Neural crest cell (in vitro differentiated cells): ENCODE measurements around the gene CCL20. TPM values are rescaled to one million over a fixed set of nuclear protein-coding genes. Genes with fewer than 3 reads are reported as not detected.

Experiments
- DNase-seq: peaks from one replicate; pipeline ENCODE4 v3.0.0; 2021; ENCODE audit warnings: low read depth, mixed read lengths, low spot score
- H3K27ac Mint-ChIP-seq: one replicate; pipeline ENCODE4 v1.8.0; 2021; ENCODE audit warnings: mild to moderate bottlenecking, mixed read lengths; ENCODE audit not compliant: unreplicated experiment
- H3K27me3 Mint-ChIP-seq: 2 replicates; pipeline ENCODE4 v1.8.0; 2021; ENCODE audit warnings: low read depth, mild to moderate bottlenecking, mixed read lengths
- H3K36me3 Mint-ChIP-seq: 2 replicates; pipeline ENCODE4 v1.8.0; 2021; ENCODE audit warnings: low read depth, mild to moderate bottlenecking, mixed read lengths
- H3K4me1 Mint-ChIP-seq: 2 replicates; pipeline ENCODE4 v1.8.0; 2021; ENCODE audit warnings: mixed read lengths
- H3K4me3 Mint-ChIP-seq: one replicate; pipeline ENCODE4 v1.8.0; 2021; ENCODE audit warnings: mild to moderate bottlenecking, mixed read lengths
- H3K9me3 Mint-ChIP-seq: 2 replicates; pipeline ENCODE4 v1.8.0; 2021; ENCODE audit warnings: mixed read lengths
- CTCF ChIP-seq: fragments of 200-600 bp; sonication (generic); conservative IDR thresholded peaks from 2 replicates; pipeline ENCODE4 v1.5.0; 2021; ENCODE audit warnings: antibody characterized with exemption, mild to moderate bottlenecking
- total RNA-seq: library from RNA; stranded (reverse); gene quantifications from 2 replicates; pipeline ENCODE4 v1.2.1, GENCODE V29; 2021

The CCL20 gene
- total RNA-seq, 1 donor from 2014 or later: not detected

DNA sequence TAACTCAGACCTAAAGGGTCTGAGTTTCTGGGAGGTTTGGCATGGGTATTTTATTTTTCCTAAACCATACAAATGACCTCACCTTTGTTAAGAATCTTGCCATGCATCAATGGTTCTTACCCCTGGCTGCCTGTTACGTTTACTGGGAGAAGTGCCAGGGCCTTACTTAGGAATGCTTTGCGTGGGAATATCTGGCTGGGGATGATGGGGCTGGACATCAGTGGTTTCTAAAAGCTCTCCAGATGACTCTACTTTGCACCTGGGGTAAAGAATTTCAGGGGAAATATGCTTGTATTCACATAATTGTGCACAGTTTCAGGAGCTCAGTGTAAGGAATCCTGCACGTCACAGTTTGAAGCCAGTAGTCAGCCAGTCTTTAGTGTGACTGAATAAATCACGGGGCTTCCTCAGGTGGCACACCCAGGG, 39.6 kb downstream of the CCL20 start:
- H3K36me3 Mint-ChIP-seq: no peaks in the 10 kb centered on the region
- no peaks in the 10 kb centered on the region for H3K4me1 Mint-ChIP-seq
- H3K4me3 Mint-ChIP-seq: no peak overlapping the region
- no peaks in the 10 kb centered on the region for H3K9me3 Mint-ChIP-seq
- no peak for DNase-seq
- H3K27me3 Mint-ChIP-seq: peaks cover 3% of the 10 kb centered on the region
- no peak for TF ChIP-seq CTCF
- H3K27ac Mint-ChIP-seq: no peak overlapping the region

DNA sequence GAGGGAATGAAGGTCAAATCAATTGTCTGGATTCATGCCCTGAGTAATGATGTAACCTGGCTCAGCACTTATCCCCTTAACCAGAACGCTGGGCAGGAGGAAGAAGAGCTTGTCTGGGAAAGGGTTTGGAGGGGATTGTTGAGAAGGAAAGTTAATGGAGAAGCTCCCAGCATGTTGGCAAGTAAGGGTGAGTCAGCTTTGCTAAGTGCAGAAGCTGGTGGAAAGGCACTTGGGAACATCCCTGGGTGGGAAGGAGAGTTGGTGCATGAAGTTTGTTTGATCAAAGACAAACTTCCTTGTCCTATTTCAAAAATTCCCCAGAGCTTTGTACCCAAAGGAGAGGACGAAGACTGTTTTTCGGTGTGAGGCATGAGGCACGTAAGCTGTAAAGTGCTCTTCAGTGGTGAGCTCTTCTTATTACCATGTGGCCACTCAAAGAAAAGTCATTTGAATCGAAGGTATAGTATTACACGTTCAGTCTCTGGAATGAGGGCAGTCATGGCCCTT, 40.2 kb downstream of the CCL20 start:
- H3K4me3 Mint-ChIP-seq: no peak overlapping the region
- H3K36me3 Mint-ChIP-seq: no peaks in the 10 kb centered on the region
- no peak for DNase-seq
- H3K27me3 Mint-ChIP-seq: peaks cover 3% of the 10 kb centered on the region
- TF ChIP-seq CTCF: no peak
- H3K9me3 Mint-ChIP-seq: no peaks in the 10 kb centered on the region
- no peak overlapping the region for H3K27ac Mint-ChIP-seq
- no peaks in the 10 kb centered on the region for H3K4me1 Mint-ChIP-seq

- no peak for DNase-seq
- H3K36me3 Mint-ChIP-seq: no peaks in the 10 kb centered on the region
- H3K27ac Mint-ChIP-seq: no peak overlapping the region
- TF ChIP-seq CTCF: no peak
- H3K4me1 Mint-ChIP-seq: no peaks in the 10 kb centered on the region
- H3K27me3 Mint-ChIP-seq: peaks cover 3% of the 10 kb centered on the region
- no peaks in the 10 kb centered on the region for H3K9me3 Mint-ChIP-seq
- H3K4me3 Mint-ChIP-seq: no peak overlapping the region
Measured at GRCh38 chr2:227855440-227855839, 41.8 kb downstream of the CCL20 start.

GRCh38 chr2:227856697-227857096, 43.1 kb downstream of the CCL20 start:
- Mint-ChIP-seq H3K4me3 (no peak overlapping the region), H3K4me1 (no peaks in the 10 kb centered on the region), H3K36me3 (no peaks in the 10 kb centered on the region), H3K27ac (no peak overlapping the region), H3K9me3 (no peaks in the 10 kb centered on the region), H3K27me3 (peaks cover 3% of the 10 kb centered on the region)
- no peak for TF ChIP-seq CTCF
- DNase-seq: no peak

GRCh38 chr2:227860221-227860641, 46.6 kb downstream of the CCL20 start:
- Mint-ChIP-seq H3K36me3 (no peaks in the 10 kb centered on the region), H3K27ac (no peak overlapping the region), H3K27me3 (no peaks in the 10 kb centered on the region)

More at GRCh38 chr2:227860221-227860641, 46.6 kb downstream of the CCL20 start:
- no peak for DNase-seq
- Mint-ChIP-seq H3K4me1 (no peaks in the 10 kb centered on the region), H3K9me3 (no peaks in the 10 kb centered on the region), H3K4me3 (no peak overlapping the region)
- no peak for TF ChIP-seq CTCF
